Large intestine (tissue), 3 donors: ENCODE results near the gene WDFY4. TPM values are rescaled to one million over a fixed set of nuclear protein-coding genes. Genes with fewer than 3 reads are reported as not detected.
A peak's percentile ranks its signal among the peaks of the same experiment; 100 is the strongest.

ENCODE experiments used
- DNase-seq, 2 donors: peaks; one replicate each; pipeline versions ENCODE4 v3.0.0 to v3.0.0-alpha.2; 2013
- H3K27ac ChIP-seq: one replicate; pipeline ENCODE4 v1.5.1; 2013; ENCODE audit warnings: low read length
- H3K27me3 ChIP-seq: 2 replicates; pipeline ENCODE4 v1.6.1; 2013; ENCODE audit warnings: low read length; ENCODE audit not compliant: control insufficient read depth, insufficient read depth
- H3K36me3 ChIP-seq: 2 replicates; pipeline ENCODE4 v1.6.1; 2013; ENCODE audit warnings: low read length; ENCODE audit not compliant: control insufficient read depth, insufficient read depth
- H3K4me1 ChIP-seq: one replicate; pipeline ENCODE4 v1.6.1; 2013; ENCODE audit warnings: low read length; ENCODE audit not compliant: control insufficient read depth, insufficient read depth
- H3K4me3 ChIP-seq: one replicate; pipeline ENCODE4 v1.5.1; 2013; ENCODE audit warnings: low read length
- H3K9me3 ChIP-seq: one replicate; pipeline ENCODE4 v1.6.1; 2013; ENCODE audit warnings: mild to moderate bottlenecking, low read depth, low read length, moderate library complexity; ENCODE audit not compliant: control insufficient read depth
- WGBS: methylation state at CpG from one replicate; pipeline ENCODE4 v1.1.5; 2013; ENCODE audit warnings: low lambda C conversion rate; ENCODE audit not compliant: insufficient coverage; 5-methylcytosine and 5-hydroxymethylcytosine counted together
- polyA plus RNA-seq: library from polyadenylated mRNA; unstranded; fragments of 120-200 nt; gene quantifications from one replicate; pipeline ENCODE4 v1.2.1, GENCODE V29; 2013

WDFY4 gene
- polyA plus RNA-seq, 1 donor = 3.5 TPM

DNA sequence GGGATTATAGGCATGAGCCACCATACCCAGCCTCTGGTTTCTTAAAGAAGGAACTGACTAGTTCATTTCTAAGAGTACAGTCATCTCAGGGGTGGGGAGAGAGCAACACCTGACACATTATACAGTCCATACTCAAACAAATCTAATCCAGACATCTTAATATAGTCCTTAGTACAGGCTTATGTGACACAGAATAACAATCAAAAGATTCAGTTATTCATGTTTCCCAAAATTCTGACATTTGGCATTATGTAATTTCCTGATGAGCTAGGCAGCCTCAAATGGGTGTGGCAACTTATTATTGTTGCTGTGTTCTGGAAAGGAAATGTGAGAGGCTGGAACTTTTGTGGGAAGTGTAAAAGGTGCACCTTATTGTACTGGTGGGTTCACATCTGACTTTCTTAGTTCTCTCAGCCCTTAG is 116.3 kb downstream of the WDFY4 start:
- no peaks in the 10 kb centered on the region for H3K36me3 ChIP-seq
- peaks cover 8% of the 10 kb centered on the region for H3K4me1 ChIP-seq

DNA sequence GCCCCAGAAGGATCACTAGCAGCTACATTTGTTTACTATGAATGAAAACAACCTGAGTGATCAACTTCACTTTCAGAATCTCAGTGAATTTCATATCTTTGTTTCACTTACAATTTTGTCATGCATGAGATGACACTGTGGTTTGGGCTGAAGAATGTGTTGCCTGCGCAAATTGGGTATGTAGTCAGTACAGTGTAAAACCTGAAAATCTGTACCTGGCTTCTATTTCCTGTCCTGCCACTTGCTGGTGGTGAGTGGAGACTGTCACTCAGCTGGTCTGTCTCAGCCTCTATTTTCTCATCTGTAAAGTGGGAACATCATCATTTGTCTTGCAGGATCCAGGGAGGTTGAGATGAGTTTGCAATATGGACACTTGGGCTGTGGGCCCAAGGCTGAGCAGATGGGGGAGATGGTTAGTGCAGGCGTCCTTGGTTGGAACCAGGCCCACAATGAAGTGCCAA is 118.0 kb downstream of the WDFY4 start:
- H3K4me3 ChIP-seq = no peak overlapping the region
- WGBS = no CpG with 5 or more reads among the region's 2 CpGs
- DNase-seq = no peak
- H3K9me3 ChIP-seq = no peaks in the 10 kb centered on the region
- H3K36me3 ChIP-seq = no peaks in the 10 kb centered on the region
- H3K27ac ChIP-seq = no peak overlapping the region
- H3K4me1 ChIP-seq = peaks cover 11% of the 10 kb centered on the region
- no peaks in the 10 kb centered on the region for H3K27me3 ChIP-seq

More for the DNA sequence above, 116.3 kb downstream of the WDFY4 start:
- no peak overlapping the region for H3K27ac ChIP-seq
- H3K9me3 ChIP-seq = no peaks in the 10 kb centered on the region
- H3K4me3 ChIP-seq = no peak overlapping the region
- no peaks in the 10 kb centered on the region for H3K27me3 ChIP-seq
- DNase-seq = no peak

DNA sequence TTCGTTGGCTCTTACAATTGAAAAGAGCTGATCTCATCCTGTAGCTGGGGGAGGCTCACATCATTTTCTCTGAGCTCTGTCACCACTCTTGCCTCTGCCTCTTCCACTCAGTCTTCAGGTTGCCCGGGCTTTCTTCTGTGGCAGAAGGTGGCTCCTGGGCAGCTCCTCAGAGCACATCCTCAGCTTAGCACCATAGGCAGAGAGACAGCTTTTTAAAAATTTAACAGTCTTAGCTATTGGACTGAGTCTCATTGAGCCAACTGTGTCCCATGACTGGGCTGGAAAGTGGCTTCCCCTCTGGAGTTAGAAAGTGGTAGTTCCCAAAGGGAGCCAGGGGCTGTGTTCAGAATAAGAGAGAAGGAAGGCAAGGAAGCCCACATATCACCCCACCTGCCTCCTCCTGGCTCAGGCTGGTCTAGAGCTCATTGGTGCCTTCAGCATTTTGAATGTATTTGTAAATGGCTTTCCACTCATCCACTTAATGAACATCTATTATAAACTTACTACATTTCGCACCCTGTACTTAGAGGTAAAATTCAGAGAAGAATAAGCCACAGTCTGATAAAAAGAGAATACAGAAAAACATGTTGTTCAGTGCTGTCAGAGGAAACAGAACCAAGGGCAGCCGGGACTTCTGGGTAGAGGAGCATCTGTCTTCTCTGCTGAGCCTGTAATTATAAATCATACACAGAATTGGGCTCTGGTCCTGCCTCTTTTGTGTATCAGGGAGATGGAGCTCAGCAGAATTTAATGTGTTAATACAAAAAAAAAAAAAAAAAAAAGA is 119.3 kb downstream of the WDFY4 start:
- Histone ChIP-seq H3K9me3 (no peaks in the 10 kb centered on the region), H3K4me3 (no peak overlapping the region), H3K27ac (no peak overlapping the region), H3K4me1 (peaks cover 11% of the 10 kb centered on the region), H3K36me3 (no peaks in the 10 kb centered on the region), H3K27me3 (no peaks in the 10 kb centered on the region)
- no peak for DNase-seq
- WGBS = no CpG with 5 or more reads among the region's 4 CpGs

DNA sequence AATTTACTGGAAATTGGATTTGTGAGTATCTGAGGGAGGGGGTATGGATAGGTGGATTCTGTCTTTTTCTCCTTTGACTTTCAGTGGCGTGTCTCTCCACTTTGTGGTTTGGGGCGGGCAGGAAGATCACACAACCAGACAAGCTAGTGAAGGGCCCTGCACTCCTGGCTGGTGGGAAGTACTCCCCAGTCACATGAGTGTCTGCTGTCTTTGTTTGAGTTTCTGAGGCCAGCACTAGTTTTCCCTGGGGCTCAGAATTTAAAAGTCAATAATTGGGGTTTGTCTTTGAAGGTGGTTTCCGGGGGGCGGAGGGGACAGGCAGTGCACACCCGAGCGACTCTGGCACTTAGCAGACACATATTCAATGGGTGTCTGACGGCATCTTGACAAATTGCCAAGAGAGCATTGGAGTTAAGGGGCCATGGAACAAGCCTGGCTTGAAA is 120.1 kb downstream of the WDFY4 start:
- no peaks in the 10 kb centered on the region for H3K9me3 ChIP-seq
- no peak overlapping the region for H3K27ac ChIP-seq
- no peaks in the 10 kb centered on the region for H3K27me3 ChIP-seq
- peak; percentile 13 to 48 for DNase-seq
- H3K4me1 ChIP-seq = peaks cover 11% of the 10 kb centered on the region
- no peaks in the 10 kb centered on the region for H3K36me3 ChIP-seq
- whole genome bisulfite sequencing = no CpG with 5 or more reads among the region's 7 CpGs
- no peak overlapping the region for H3K4me3 ChIP-seq

DNA sequence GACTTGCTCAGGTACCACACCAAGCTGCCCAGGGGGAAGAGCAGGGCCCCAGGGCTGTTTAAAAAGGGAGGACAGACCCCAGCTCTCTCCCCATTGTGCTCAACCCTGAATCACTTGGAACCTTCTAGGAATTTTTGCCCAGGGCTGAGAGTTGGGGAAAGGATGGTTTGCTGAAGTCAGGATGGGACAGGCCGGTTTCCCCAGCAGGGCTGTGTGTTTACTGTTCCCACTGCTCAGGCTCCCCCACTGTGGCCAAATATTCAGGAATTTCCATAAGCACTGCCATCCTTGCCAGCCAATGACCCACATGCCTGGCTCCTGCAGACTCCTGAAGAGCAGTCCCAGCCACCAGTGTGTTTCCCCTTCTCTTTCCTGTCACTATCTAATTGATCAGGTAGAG is 120.7 kb downstream of the WDFY4 start:
- Histone ChIP-seq H3K4me3 (no peak overlapping the region), H3K27ac (no peak overlapping the region), H3K9me3 (no peaks in the 10 kb centered on the region), H3K4me1 (peaks cover 11% of the 10 kb centered on the region), H3K36me3 (no peaks in the 10 kb centered on the region), H3K27me3 (no peaks in the 10 kb centered on the region)
- no peak for DNase-seq
- no CpG with 5 or more reads among the region's 1 CpG for WGBS

DNA sequence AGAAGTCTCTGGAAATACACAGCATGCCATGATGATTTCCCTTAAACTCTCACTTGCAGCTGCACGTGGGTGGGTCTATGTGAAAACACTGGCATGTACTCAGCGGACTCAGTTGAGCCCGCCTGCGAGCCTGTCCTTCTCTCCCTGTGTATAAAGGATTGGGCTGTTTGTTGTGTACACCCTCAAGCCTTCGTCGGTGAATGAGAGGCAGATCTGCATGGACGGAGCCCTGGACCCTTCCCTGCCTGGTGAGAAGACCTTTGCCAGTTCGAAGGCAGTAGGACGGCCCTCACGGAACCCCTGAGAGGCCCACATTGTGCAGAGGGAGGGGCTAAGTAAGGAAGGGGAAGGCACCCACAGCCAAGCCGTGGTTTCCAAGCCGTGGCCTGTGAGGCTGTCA is 121.2 kb downstream of the WDFY4 start:
- H3K27ac ChIP-seq = no peak overlapping the region
- H3K27me3 ChIP-seq = no peaks in the 10 kb centered on the region
- H3K4me1 ChIP-seq = peaks cover 11% of the 10 kb centered on the region
- peak in 1 of 2 donors; percentile 17 for DNase-seq
- no peaks in the 10 kb centered on the region for H3K9me3 ChIP-seq
- H3K36me3 ChIP-seq = no peaks in the 10 kb centered on the region
- no CpG with 5 or more reads among the region's 12 CpGs for WGBS
- no peak overlapping the region for H3K4me3 ChIP-seq

DNA sequence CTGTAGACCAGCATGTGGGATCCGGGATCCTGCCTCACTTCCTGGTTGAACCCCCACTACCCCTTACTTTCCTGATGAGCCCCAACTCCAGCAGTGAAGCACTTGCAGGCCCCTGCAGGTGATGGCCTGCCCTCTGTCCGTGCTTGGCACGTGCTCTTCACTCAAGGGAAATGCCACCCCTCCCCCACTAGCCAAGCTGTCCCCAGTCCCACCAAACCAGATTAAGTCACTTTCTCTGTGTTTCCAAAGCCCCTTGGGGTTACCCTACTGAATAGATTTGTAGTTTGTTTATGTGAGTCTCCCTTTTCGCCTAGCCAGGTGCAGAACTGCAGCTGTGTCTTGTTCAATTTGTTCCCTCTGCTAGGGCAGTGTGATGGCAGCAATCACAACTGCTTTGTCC is 121.7 kb downstream of the WDFY4 start:
- Histone ChIP-seq H3K4me3 (no peak overlapping the region), H3K27ac (no peak overlapping the region), H3K9me3 (no peaks in the 10 kb centered on the region), H3K4me1 (peaks cover 11% of the 10 kb centered on the region), H3K36me3 (no peaks in the 10 kb centered on the region), H3K27me3 (no peaks in the 10 kb centered on the region)
- WGBS = no CpG with 5 or more reads among the region's 4 CpGs
- no peak for DNase-seq

DNA sequence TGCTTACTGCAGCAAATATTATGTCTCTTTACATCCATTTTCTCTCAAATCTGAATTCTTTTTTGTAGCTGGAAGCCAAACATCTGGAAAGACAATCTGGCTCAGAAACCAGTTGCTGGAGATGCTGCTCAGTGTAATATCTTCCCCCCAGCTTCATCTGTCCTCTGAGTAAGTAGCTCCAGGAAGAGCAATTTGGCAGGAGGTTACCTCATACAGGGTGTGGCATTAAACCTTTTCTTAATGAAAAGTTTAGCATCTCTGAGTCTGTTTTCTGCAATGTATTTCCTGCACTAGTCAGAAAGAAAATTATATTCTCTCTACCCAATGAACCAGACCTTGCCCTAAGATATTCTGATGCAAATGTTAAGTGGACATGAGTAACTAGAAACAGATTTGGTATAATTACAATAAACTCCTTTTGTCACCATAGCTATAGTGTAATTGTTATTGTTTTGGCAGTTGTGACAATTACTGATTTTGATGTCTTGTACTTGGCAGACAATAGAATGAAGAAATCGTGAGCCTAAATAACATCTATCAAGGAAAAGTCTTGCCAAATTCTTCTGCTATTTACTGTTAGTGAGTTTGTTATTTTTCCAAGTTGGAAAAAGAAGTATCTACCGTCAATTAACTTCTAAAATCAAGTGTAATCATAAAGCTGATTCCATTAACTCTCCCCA is 123.3 kb downstream of the WDFY4 start:
- 60% methylated on average over 1 of the region's 2 CpGs for WGBS

DNA sequence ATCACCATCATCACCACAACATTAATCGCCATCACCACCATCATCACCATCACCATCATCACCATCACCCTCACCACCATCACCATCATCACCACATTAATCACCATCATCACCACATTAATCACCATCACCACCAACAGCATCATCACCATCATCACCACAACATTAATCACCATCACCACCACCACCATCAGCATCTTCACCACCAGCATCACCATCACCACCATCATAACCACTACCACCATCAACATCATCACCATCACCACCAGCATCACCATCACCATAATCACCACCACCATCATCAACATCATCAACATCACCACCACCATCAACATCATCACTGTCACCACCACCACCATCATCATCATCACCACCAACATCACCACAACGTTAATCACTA is 124.6 kb downstream of the WDFY4 start:
- no peak for DNase-seq
- Histone ChIP-seq H3K4me3 (no peak overlapping the region), H3K36me3 (no peaks in the 10 kb centered on the region), H3K4me1 (peaks cover 11% of the 10 kb centered on the region), H3K27me3 (no peaks in the 10 kb centered on the region), H3K27ac (no peak overlapping the region), H3K9me3 (no peaks in the 10 kb centered on the region)
- 100% methylated on average over 1 of the region's 2 CpGs for WGBS

More for the DNA sequence above, 123.3 kb downstream of the WDFY4 start:
- Histone ChIP-seq H3K4me1 (peaks cover 11% of the 10 kb centered on the region), H3K4me3 (no peak overlapping the region), H3K36me3 (no peaks in the 10 kb centered on the region), H3K27me3 (no peaks in the 10 kb centered on the region), H3K27ac (no peak overlapping the region), H3K9me3 (no peaks in the 10 kb centered on the region)
- no peak for DNase-seq

DNA sequence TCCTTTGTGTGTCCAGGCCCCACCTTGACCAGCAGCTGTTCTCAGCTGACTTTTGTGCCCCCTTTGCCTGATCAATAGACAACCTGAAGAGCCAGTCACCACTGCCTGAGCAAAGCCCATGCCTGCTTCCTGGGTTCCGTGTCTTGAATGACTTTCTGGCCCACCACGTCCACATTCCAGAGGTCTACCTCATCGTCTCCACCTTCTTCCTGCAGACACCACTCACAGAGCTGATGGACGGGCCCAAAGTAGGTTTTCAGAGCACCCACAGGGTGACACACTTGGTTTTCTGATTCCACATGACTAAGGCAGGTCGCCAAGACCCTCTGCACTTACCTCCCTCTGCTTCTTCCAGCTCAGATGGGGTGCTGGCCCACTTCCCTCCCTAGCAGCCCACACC is 126.8 kb downstream of the WDFY4 start:
- H3K4me3 ChIP-seq = no peak overlapping the region
- DNase-seq = no peak
- no peaks in the 10 kb centered on the region for H3K36me3 ChIP-seq
- no CpG with 5 or more reads among the region's 5 CpGs for WGBS
- no peaks in the 10 kb centered on the region for H3K4me1 ChIP-seq
- no peak overlapping the region for H3K27ac ChIP-seq
- no peaks in the 10 kb centered on the region for H3K9me3 ChIP-seq
- no peaks in the 10 kb centered on the region for H3K27me3 ChIP-seq
